Activated effector memory CD4-positive, alpha-beta T cell treated with anti-CD3 and anti-CD28 coated beads, Interleukin-2, amount 50 U/mL, for 16 hours (primary cell): ENCODE measurements around the gene NDUFB10.
A peak's percentile ranks its signal among the peaks of the same experiment; 100 is the strongest.
"Not testable (repeated sequence)": the region's sequence is repeated elsewhere in the genome, so short reads cannot be mapped to it uniquely, and the experiment has no call there.

ENCODE experiments used
- DNase-seq: peaks from one replicate; pipeline ENCODE4 v3.0.0-alpha.2; 2020

Gene NDUFB10

DNA sequence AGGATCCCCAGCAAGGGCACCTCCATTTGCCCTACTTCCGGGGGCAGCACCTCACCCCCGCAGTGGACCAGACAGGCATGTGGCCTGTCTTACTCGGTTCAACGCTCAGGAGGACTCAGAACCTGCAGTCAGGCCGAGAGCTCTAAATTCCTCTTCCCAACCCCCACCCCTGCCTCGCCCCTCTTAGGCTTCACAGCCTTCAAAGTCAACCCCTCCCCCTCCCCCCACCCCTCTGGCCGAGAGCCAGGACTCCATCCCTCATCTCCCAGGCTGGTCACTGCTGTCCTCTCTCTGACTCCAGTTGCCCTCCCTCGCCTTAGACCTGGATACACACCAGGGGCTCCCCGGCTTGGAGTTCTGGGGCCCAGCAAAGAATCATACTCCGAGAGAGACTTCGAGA lies 33.1 kb upstream of the NDUFB10 start:
- DNase-seq, result no peak

DNA sequence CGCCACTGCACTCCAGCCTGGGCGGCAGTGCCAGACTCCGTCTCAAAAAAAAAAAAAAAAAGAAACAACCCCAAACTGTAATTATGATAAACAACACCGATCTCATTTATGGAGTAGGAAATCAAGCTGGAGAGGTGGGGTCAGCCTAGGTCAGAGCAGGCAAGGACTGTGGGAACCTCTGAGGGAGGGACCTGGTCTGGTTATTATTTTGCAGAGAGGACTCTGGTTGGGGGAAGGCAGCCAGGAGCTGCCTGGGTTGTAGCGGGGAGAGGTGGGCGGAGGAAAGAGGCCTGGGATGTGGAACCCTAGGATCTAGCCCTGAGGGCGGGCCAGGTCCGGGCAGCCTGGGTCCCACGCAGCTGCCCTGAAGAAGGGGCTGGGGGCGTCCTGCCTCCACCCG lies 30.2 kb upstream of the NDUFB10 start:
- DNase-seq, result no peak

DNA sequence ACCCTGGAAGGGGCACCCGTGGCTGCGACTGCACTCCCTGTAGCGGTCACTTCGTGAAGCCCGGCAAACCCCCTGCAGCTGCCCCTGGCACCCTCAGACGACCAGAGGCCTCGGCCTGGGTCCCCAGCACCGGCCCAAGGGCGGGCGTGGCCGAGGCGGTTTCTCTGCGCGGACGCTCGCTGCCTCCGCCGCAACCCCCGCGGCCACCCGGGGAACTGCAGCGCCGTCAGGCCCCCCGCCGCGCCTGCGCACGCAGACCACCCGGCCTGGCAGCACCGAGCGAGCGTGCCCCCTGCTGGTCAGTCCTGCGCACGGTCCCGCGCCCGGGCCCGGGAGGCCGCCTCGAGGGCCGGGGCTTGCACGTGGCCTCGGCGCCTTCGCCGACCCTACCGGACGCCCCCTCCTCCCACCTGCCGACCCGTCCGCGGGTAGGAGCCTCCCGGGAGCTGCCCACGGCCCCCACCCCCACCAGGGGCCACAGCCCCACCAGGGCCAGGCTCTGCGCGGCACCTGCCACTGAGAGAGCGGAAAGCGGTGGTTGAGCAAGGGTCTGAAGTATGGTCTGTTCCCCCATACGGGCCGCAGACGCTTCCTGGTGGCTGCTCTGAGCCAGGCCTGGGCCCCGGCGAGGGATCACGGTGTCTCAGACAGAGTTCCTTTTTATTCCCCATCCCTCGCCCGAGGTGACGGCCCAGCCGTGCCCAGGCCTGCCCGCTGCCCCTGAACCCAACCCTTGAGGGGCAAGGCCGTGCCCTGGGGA lies 29.6 kb upstream of the NDUFB10 start:
- peak; percentile 98 for DNase-seq

DNA sequence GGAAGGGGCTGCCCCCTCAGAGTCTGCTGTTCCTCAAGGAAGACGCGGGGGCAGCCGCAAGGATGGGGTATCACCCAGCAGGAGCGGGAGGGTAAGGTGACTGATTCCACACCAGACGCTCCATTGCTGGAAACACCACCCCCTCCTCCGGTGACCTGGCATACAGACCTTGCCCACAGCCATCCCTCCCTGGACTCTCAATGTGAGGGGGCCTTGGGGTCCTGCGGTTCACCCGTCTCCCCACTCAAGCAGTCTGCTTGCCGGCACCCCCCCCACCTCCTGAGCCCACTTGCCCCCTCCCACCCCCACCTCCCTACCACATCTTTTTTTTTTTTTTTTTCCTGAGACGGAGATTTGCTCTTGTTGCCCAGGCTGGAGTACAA lies 29.0 kb upstream of the NDUFB10 start:
- DNase-seq, result no peak

DNA sequence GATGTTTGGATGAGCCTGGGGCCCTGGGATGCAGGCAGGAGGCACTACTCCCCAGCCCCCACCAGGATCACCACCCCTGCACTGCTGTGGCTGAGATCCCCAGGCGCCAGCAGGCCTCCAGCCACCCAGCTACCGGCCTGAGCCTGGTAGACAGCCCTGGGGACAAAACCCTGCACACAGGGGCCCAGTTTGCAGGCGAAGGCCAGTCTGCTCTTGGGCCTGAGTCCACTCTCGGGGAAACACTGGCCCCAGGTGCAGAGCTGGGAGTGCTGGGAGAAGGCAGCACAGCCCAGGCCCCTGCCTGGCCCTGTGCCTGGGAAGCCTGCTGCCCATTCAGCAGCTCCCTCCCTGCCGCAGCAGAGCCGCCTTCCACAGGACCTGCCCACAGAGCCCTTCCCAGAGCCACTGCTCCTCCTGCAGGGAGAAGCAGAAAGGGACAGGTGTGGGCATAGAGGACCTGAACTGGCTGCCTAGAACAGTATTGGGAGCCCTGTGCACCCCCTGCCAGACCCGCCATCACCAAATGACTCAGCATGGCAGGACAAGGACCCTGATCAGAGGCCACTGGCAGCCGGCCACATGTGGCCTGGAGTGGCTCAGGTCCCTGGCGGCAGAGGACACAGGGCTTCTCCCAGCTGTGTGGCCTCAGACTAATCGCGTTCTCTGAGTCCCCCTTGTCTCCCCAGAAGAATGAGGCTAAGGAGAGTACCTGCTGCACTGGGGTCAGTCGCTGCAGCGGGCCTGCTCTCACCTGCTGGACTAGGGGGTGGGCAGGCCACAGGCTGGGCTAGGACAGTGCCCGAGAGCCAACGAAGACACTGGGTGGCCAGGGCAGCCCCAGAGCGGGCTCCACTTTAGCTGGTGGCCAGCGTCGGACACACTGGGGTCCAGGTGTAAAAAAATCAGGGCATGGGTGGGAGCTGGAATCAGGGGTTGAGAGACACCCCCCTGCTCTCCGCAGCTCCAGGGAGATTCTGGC lies 27.0 kb upstream of the NDUFB10 start:
- no peak for DNase-seq

DNA sequence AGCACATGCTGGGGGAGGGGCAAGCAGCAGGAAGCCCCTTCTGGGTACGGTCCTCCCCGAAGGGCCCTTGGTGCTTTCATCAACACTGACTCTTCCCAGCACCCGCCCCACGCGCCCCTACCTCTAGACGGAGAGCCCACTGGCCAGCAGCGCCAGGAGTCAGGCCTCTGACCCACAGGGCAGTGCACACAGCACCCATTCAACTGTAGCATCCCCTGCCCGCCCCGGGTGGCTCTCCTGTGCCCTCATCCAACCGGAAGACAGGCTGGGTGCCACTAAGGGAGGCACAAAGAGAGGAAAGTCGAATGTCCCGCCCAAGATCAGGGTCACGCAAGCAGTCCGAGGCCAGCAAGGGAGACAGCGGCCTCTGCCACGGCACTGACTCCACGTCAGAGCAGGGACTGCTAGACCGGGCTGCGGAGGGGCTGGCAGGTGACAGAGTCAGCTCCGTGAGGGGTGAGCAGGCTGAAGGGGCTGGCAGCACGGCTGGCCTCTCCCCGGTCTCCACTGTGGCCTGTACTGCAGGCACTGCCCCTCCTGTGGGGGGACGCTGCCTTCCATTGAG lies 26.2 kb upstream of the NDUFB10 start:
- DNase-seq, result no peak

DNA sequence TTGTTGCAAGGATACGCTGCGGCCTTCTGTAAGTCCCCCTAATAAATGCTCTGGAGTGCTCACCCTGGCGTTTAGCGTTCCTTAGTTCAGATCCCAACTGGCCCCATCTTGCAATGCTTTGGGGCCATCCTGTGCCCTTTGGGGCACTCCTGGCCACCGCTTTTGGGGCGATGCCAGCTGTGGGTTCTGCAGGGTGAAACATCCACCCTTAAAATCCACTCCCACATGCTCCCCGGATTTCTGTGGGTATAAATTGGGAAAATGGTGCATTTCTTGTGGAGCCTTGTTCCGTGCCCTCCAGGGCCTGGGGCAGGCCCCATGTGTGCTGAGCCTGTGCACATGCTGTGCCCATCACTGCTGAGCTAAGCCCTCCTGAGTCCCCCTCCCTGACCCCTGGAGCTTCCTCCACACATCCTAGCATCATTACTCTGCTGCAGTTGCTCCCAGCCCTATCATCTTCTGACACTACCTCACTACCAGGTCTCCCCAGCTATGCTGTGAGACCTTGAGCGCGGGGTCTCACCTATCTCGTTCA lies 22.3 kb upstream of the NDUFB10 start:
- no peak for DNase-seq

DNA sequence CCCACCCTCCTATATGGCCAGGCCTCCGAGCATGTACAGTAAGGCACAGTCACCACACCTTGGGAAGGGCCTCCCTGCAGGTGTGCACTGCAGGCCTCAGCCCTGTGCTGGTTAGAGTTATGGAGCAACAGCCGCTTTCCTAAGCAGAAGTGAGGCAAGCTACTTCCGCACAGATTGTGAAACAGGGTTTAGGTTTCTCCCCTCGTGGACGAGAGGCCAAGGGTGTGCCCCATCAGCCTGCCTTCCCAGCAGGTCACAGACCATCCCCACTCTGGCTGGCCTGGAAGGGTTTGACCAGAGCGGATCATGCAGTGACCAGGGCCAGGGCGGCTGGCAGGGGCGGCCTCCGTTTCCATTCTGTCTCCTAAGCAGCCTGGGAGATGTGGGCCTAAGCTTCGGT lies 21.0 kb upstream of the NDUFB10 start:
- DNase-seq, result no peak

DNA sequence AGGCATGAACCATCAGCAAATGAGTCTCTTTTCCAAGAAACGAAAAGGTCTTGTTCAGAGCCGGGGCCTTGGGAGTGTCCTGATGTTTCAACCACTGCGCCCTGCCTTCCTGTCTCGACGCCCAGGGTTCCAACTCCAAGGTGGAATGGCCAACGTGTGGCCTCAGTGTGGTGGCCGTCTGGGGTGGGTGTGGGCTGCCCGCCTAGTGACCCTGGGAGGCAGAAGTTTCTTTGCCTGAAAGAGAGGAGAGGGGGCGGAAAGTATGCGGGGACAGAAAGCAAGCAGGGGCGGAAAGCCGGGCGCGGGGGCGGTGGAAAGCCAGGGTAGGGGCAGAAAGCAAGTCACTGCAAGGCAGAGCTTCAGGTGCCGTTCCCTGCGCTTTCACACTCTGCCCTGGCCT lies 20.4 kb upstream of the NDUFB10 start:
- no peak for DNase-seq

DNA sequence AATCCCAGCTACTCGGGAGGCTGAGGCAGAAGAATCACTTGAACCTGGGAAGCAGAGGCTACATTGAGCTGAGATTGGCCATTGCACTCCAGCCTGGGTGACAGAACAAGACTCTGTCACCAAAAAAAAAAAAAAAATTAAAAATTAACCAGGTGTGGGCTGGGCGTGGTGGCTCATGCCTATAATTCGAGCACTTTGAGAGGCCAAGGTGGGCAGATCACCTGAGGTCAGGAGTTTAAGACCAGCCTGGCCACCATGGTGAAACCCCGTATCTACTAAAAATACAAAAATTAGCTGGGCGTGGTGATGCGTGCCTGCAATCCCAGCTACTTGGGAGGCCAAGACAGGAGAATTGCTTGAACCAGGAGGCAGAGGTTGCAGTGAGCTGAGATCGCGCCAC lies 19.5 kb upstream of the NDUFB10 start:
- DNase-seq, result not testable (repeated sequence)

DNA sequence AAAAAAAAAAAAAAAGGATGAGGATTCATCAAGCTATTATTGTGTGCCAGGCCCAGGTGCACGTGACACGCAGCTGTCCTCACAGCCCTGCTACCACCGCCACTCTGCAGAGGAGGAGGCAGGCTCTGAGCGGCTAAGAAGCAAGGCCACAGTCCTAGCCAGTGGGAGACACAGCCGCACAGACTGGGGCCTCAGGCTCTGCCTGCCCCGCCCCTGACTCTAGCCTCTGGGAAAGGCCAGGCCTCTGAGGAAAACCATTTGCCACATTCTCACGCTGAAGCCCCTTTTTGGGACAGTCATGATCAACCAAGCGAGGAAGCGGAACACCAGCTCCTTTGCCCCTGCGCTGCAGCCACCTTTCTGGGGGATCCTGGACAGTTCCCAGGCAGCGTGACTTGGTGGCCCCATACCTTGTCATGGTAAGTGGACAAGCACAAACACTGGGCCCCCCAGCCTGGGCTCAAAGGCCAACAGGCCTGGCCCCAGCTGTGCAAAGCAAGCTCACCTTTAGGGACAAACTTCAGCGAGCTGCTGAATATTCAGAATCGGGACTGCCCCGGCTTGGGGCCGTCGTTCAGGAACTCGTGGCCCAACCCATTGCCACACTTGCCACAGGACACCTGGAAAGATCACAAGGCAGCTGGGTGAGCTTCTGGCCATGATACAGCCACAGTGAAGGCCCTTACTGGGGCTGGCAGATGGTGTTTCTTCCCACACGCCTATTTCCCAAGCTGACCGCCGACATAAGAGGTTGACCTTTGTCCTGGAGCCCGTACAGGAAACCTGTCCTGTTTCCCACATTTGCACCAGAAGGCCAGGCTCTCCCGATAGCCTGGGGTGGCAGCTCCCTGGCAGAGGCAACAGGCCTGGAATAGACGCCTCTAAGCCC lies 18.8 kb upstream of the NDUFB10 start:
- no peak for DNase-seq

DNA sequence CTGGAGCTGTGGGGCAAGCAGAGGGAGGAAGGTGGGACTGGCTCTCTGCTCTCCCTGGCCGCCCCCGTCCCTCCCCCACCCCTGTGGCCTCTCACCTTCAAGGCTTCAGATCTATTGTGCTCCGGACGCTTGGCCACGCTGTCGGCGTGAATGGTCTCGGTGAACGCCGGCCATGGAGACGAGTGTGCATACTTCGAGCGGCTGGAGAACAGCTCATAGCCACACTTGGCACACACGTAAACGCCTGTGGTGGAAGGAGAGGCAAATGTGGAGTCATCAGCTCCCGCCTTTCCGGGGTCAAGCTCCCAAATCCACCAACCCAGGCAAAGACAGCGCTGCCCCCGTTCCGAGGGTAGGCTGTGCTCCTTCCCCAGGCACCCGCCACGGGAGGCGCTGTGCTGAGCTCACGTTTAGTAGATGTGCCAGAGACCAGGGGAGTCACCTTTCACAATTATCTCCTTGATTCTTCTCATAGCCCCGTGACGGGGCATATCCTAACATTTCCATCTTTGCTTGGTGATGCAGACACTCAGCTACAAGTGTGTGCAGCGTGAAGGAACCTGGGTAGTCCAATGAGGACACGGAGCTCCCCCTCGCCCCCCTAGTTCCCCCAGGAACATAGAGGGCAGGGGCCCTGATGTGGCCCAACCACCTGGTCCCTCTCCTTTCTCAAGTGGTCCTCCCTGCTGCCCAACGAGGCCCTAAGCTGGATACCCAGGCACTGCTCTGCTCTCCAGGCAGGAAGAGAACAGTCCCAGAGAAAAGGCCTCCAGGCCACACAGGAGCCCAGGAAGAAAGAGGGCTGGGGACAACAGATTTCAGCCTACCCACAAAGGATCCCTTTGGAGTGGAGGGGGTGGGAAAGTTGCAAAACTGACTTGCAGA lies 17.9 kb upstream of the NDUFB10 start:
- no peak for DNase-seq

DNA sequence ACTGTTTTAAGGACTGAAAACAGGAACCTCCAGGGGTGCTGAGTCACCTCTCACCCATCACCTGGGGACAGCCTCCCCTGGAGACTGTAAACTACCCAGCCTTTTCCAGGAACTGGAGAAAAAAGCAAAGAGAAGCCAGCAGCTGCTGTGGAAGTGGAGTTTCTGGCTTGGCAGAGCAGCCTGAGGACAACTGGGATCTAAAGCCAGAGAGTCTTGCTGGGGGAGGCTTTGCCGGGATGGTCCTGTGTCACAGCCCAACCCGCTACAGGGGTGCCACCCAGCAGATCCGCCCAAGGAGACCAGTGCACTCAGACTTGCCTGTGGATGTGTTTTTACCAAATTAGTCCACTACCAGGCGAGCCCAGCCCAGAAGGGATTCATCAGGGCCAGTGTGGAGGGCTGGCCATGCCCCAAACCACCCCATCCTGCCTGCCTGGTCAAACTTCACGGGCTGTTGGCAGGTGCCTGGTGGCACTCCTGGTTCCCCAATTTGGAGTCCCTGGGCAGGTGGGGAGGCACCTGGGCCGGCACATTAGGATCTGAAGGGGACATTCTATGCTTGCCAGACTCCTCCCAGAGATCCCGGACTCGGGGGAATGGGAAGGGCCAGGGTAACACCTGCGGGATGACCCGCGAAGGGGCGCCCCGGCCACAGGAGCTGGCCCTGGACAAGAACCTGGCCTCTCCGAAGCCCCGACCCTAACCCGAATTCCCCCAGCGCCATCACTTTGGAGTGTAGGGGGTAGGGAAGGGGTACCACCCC lies 17.1 kb upstream of the NDUFB10 start:
- no peak for DNase-seq

DNA sequence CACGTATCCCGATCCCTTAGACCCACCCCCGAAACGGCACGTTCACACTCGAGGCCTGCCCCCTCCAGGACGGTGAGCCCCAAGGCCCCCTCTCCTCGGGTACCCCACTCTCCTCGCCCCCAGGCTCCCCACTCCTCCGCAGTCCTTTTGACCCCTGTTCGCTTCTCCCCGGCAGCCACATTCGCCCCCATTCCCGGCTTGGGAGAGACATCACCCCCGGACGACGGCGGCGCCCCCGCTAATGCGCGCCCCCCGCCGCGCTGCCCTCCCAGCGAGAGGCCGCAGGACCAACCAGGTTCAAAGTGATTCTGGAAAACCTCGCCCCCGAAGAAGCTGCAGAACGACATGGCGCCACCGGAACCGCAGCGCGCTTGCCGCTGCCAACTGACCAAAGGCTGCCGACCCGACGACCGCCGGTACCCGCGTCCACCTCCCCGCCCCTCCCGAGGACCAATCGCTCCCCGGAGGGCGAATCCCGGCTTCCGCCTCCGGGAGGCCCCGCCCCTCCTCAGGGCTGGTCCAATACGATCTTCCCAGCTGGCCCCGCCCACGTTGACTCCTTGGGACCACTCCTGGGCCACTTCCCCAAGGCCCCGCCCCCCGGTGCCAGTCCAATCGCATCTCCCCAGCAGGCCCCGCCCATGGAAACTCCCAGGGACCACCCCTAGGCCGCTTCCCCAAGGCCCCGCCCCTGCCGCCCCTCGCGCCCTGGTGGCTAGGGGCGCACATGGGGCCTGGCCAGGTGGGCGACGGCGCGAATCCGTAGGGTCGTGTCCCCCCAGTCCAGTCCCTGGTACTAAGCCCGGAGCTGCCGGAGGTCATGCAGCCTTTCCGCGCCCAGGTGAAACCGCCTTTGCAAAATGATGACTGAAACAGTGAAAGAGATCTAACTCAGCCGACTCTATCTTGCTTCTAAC lies 16.3 kb upstream of the NDUFB10 start, which contains the start of gene MSRB1:
TSS of gene MSRB1 (minus strand) at position 390 of the 917 bp plus-strand sequence. CDS start at position 347, 43 bp downstream.
- DNase-seq, result peak; percentile 100

DNA sequence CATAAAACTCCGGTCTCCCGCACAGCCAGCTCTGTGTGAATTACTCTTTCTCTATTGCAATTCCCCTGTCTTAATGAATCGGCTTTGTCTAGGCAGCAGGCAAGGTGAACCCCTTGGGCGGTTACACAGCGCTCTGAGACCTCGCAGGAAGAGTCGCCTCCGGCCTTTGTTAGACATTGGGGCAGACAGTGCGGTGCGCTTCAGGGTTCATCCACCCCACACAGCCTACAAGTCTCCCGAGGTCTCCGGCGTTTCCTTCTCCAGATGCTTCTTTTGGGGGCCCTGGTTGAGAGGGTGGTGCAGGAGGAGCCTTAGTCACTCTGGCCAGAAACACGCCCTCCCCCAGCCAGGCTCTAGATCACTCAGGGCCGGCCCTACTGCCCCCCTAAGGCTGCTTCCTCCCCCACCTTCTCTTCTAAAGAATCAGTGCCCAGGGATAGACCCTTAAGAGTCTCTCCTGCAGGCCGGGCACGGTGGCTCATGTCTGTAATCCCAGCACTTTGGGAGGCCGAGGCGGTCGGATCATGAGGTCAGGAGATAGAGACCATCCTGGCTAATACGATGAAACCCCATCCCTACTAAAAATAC lies 14.6 kb upstream of the NDUFB10 start:
- no peak for DNase-seq

DNA sequence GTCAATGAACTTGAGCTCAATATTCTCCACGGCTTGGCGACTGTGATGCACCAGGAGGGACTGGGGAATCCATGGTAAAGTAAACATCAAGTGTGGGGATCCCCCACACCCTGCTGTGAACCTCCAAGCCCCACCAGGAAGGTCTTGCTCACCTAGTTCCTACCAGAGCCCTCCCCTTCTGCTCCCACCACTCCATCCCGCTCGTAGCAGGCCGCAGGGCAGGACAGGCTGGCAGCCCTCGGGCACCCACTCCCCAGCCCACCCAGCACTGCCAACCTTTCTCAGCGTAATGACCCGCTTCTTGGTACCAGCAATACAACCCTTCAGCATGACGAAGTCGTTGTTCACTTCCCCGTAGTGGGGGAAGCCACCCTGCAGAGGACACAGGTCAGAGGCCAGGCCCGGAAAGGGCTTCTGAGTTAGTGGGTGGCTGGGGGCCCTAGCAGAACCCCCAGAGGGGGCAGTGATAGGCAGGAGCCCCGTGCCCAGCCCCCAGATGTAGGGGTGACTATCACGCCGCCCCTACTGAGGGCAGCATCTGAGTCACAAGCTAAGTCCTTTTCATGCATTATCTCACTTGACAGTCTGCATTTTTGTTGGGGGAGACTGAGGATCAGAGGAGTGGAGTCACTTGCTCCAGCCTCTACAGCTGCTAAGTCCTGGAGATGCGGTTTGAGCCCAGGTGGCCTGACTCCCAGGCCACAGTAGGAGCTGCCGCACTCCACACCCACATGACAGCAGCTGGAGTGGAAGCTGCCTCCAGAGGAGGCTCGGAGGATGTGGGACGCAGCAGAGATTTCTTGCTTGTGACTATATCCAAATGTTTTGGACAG lies 13.6 kb upstream of the NDUFB10 start:
- DNase-seq, result no peak

DNA sequence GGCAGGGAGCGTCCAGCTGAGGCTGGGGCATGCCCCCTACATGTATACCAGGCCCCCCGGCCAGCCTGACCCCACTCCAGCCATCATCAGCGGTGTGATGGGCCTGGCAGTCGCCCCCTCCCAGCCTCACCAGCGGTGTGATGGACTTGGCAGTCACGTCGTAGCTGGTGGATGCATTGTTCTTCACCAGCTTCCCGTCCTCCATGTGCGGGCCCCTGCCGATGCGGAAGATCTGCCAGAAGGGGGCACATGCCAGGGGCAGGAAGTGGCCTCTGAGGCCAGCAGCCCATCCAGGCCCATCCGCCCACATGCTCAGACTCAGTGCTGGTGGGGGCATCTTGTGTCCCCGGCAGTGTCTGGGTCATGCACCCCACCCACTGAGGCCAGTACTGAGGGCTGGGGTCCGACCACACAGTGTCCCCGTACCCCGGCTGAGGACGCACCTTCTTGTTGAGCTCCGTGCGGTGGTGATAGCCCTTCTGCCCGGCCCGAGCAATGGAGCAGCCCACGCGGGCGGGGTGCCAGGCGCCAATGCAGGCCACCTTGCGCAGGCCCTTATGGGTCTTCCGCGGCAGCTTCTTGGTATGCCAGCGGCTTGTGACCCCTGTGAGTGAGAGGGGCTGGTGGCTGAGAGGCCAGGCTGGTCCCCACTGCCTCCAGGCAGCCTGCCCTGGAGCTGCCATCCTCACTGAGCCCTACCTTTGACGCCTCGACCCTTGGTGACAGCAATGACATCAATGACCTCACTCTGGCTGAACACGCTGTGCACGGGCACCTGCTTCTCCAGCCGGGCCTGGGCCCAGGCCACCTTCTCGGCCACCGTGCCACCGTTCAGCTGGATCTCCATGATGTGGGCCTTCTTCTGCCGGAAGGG lies 12.6 kb upstream of the NDUFB10 start:
- DNase-seq, result no peak
